Activated CD4-positive, alpha-beta T cell treated with anti-CD3 and anti-CD28 coated beads, Interleukin-10, Interleukin-2, amounts not matched to agents 100 ng/mL and 50 ng/mL, durations not matched to agents 16 hours and 8 hours (primary cell): Measurements from ENCODE around the gene KIT.

Experiments used
- DNase-seq: peaks from one replicate; pipeline ENCODE4 v3.0.0-alpha.2; 2020

The KIT gene

DNA sequence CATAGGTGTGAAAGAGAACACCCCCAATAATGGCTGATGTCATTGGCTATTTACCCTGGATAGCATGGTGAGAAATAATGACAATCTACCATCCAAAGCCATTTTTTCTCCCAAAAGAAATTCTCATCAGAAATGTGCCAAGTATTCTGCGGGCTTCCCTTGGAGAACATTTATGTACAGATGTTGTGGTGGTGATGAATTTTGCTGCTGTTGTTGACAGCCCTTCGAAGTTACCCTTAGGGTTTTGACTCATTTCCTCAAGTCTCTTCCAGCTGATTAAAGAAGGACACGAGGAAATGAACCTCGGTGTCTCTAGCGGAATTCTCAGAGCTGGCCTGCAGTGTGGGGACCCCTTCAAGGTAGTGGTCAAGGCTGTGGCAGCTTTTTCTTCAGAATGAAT is 3.4 kb downstream of the KIT start:
- DNase-seq: no peak

DNA sequence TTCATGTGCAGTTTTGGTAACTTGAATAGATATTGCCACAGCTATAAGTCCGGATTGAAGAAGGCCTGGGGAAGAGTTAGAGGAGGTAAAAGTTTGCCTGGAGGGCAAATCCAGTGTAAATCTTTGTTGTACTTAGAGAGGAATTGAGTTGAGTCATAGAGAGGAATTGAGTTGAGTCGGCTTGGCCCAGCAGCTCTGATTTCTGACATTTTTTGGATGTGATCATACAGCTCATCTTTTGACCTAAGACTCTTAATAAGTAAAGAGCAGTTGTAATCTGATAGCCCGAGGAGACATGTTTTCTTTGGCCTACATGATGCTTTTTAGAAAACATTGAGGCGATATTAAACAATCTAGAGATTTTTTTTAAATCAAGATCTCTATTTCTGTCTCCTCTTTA is 3.9 kb downstream of the KIT start:
- no peak for DNase-seq

DNA sequence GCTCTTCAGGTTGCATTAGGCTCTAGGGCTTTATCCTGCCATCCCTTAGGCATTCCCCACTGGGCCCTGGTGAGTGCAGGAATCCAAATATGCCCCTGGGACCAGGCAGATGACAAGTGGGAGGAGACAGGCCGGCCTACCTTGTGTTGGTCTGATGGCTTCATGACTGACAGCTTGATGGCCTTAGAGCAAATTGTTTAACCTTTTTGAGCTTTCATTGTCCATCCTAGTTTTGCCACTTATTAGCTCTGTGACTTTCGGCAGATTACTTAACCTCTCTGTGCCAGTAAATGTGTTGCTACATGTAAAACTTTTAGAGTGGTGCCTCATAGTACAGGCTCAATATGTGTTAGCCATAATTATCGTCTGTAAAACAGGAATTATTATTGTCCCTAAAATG is 4.4 kb downstream of the KIT start:
- no peak for DNase-seq

DNA sequence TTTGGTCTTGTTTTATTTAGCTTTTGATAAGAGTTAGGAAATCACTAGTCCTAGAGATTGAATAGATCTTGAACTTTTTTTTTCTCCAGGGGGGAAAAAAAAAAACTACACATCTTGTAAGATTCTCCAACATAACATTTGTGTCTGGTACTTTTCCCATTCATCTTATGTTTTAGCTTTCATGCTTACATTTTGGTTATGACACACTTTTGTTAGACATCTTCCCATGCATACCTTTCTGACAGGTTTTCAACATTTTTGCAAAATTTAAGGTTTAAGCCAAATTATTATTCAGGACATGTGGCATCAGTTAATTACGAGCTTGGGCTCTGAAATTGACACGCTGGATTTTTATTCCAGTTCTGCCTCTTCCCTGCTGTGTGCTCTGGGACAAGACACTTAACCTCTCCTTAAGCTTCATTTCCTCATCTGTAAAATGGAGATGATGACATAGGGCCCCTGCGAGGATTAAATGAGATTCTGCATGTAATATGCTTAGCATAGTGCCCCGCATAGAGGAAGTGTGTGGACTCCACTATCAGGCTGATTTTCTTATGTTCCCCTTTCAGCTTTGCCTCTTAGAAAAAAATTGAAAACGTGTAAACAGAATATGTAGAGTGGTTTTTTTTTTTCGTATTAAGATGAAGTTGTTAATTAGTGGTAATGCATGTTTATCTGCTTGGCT is 5.3 kb downstream of the KIT start:
- DNase-seq: no peak

DNA sequence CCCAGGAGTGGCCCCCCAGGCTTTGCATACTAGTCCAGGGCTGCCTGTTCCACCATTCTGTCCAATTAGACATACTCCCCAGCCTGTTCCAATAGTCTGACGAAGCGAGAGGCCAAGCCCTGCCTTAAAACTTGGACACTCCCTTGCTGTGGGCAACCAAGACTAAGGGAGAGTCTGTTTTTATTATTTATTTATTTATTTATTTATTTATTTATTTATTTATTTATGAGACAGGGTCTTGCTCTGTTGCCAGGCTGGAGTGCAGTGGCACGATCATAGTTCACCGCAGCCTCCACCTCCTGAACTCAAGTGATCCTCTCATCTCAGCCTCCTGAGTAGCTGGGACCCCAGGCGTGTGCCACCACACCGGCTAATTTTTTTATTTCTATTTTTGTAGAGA is 6.6 kb downstream of the KIT start:
- no peak for DNase-seq

DNA sequence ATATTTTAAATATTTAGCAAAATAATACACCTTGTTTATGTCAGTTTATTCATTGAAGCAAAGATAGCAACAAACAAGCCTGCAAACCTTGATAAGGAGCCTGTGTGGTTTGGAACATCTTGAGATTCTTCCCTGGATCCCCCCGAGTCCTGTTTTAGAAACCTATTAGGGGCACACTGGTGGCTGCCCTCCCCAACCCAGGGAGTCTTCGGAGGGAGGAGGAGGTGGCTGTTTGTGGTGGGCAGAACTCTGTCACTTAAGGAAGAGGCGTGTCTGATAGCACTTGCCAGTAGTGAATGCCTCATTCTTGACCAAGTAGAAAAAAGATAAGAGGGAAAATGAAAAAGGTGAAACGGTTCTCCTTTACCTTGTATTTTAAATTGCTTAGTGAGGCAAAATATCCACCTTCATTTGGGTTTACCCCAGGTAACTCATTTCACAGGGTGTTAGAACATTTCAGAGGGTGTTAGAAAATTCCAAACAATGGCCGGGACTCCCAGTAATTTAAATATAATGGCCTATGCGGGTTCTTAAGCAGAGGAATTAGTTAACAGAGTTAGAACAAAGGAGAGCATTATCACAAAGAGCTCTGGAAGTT is 10.4 kb downstream of the KIT start:
- DNase-seq: no peak

DNA sequence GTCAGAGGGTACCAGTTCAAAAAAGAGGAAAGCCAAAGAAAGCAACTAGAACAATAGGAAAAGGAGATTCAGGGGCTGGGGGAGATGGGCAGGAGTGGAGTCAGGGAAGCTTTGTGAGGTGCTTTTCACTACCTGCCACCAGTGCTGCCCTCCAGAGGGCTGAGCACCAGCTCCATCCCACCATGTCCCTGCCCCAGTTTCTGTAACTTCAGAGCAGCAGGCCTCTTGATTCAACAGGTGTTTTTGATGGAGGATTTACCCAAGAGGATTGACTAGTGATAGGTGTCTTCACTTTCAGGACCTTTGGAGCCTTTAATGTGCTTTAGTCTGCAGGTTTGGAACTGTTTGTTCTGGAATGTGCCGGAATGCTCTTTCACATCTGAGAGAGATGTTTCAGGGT is 12.1 kb downstream of the KIT start:
- no peak for DNase-seq

DNA sequence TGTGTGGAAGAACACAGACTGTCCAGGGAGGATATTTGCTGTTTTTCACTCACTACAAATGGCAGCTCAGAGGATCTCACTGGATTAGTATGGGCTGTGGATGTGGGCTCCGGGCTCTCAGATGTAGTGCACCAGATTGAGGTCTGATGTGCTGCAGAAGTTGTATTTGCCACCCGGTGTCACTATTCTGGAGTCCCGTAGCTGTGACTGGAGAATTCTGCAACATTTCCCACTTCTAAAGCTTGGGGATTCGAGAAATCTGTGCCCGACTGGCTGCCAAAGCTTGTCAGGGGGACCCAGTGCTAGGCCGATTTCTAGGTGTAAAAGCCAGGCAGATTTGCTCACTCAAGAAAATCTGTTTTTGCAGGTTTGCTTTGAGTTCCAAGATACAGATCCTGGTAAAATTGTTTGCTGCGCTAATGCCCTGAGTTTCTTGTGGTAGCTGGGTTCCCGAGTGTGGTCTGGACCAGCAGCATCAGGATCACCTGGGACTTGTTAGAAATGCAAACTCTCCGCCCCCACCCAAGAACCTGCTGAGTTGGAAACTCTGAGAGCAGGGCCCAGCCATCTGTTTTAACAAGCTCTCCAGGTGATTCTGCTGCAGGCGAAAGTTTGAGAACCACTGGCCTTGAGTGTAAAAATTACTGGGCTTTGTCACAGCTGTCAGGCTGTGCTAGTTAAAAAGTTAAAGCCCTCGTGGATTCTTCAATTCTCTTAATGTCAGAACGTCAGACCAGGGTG is 18.1 kb downstream of the KIT start:
- no peak for DNase-seq

DNA sequence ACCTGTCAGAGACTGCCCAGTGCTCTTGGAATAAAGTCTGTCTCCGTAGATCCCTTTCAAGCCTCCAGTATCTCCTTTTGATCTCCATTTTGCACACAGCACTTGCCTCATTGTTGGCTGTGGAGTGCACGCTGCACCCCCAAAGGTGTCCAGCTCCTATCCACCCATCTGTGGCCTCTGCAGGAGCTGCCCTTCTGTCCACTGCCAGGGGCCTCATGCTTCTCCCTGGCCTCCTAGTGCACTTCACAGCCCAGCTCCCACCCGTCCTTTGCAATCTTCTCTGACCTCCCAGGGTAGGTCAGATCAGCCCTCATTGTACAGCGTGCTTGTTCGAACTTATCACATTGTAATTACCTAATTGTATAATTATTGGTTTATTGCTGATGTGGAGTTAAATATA is 18.9 kb downstream of the KIT start:
- DNase-seq: no peak

DNA sequence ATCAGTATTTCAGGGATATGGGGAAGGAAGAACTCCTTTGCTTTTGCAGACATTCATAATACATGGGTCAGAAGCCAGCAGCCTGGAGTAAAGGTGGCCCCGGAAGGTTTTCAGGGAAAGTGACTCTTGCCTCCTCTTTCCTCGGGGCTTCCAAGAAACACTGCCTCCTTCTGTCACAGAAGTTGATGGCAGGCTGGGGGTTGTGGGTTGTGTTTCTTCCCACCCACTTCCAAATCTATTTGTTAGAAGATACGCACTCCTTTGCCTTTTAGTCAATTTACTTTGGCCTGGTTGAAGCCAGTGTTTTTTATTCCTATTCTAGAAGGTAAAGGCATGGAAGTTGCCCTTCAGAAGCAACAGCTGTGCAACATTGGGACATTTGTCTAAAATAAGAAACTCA is 19.7 kb downstream of the KIT start:
- DNase-seq: no peak

DNA sequence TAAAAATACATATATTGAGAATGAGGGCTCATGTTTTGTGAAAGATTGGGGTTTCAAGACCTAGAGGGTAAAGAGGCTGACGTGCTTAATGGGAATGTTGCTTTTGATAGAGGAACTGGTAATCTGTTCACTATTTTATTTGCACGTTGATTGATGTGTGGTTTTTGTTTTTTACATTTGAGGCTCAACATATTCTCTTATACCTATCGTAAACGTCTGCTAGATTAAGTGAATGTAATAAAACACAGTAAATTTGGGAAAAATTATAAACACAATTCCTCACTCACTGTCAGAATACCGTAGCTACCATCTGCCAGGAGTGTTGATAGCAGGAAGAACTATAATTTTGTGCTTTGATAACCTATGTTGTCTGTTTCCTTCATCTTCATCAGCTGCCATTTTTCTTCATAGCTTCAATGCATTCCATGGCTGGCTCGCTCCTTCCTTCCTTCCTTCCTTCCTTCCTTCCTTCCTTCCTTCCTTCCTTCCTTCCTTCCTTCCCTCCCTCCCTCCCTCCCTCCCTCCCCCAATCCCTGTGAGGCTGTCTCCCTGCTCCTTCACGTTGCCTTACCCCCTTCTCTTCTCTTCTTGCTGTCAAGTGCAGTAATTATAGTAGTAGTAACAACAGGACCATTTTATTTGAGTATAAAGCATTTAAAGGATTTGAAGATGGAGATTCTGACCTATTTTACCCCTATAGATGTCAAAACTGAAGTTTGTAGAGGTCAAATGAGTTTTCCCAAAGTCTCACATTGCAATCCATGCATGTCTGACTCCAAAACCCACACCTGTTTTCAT is 20.3 kb downstream of the KIT start:
- DNase-seq: no peak

DNA sequence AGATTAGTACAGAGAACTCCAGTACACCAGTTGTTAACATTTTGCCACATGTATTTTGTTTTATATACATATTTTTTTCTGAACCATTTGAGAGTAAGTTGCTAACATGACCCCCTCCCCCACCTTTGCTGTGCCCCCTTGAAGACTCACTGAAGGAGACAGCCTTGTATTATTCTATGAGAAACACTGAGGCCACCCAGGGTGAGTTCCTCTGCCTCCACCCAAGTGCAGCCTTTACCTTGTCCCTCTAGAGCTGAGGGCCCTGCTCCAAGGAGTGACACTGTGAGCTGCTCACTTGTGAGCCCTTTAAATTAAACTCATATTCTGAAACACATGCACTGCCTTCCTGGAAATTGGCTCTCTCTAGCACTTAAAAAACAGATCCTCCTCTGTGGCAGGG is 21.1 kb downstream of the KIT start:
- DNase-seq: no peak

DNA sequence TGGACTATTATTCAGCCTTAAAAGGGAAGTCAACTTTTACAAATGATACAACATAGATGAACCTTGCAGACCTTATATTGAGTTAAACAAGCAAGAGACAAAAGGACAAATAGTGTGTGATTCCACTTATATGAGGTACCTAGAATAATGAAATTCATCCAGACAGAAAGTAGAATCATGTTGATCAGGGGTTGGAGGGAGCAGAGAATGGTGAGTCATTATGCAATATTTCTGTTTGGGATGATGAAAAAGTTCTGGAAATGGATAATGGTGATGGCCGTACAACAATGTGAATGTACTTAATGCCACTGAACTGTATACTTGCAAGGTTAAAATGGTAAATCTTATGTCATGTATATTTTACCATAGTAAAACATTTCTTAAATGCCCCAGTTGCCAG is 22.1 kb downstream of the KIT start:
- no peak for DNase-seq

DNA sequence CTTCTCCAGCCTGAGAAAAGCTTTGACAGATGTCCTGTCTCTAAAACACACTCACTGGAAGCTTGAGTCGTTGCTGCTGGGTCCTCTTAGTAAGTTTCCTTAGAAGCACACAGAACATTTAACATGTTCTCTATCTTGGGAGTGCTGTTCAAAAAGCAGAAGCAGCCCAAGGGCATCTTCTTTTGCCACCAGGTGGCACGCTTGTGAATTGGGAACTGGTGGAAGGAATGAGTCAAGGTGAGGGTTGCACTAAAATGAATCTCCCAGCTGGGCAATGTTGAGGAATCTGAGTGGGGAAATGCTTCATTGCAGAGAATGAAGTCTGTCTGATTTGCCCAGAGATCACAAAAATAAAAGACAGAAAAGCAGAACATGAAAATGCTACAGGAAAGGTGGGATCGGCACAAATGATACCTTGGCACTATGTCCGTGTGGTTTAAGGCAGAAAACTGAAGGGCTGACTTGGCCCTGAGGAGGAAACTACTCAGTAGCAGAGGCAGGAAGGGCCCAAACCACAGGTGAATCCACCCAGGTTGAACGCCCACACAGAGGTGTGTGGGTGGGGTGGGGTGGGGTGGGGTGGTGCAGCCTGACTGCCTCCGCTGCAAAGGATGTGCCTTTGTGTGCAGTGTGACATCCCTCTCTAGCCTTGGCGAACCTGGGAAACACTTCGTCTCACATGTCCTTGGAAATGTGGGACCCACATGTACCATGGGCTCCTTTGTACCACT is 26.0 kb downstream of the KIT start:
- DNase-seq: peak; percentile 47

DNA sequence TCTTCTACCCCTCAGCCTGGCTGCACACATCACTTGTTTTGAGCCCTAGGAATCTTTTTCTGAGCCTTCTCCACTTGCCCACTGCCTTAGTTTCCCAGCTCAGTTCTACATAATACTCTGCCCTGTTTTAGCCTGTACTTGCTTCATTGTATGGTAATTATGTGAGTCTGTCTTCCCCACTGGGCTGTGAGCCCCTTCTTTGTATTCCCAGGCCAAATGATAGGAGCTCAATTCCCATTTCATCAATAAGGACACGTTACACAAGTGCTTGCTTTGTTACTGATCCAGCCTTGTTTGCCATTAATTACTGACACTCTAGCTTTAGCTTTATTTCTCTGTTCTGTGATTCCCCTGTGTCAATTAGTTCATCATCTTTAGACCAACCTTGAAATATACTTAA is 28.1 kb downstream of the KIT start:
- DNase-seq: no peak

DNA sequence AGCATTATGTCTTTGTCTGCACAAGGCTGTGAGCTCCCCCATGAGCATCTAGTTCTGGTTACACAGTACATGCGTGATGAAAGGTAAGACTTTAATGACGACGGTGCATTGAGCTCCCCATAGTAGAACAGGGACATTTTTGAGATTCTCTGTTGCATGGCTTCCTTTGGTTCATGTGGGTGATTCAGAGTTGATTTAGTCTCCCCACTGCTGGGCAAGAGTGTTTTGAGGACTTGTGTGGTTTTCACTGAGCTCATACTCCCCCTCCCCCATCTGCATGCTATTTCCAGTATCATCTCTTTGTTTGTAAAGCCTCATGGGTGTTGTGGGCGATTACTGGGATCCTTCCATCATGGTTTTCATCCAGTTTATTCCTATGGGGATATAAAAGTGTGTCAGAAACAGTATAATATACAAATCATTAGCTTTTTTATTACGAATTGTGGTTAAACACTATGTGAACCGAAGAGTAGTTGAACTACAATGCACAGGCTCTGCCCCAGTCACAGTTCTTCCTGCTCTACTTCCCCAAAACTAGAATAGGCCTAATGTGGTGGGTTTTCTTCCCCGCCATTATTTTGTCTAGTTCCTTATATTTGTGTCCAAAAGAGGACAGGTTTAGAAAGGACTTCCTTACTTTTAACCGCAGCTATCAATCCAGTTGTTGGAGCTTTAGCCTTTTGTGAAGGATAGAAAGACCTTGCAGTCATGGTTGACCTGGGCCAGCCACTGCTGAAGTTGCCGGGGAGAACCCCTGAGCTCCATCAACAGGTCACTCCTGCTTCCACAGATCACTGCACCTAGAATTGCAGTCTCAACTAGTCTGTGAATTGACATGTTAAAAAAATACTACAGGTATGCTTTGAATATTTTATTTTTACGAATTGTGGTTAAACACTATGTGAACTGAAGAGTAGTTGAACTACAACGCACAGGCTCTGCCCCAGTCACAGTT is 30.4 kb downstream of the KIT start:
- no peak for DNase-seq

DNA sequence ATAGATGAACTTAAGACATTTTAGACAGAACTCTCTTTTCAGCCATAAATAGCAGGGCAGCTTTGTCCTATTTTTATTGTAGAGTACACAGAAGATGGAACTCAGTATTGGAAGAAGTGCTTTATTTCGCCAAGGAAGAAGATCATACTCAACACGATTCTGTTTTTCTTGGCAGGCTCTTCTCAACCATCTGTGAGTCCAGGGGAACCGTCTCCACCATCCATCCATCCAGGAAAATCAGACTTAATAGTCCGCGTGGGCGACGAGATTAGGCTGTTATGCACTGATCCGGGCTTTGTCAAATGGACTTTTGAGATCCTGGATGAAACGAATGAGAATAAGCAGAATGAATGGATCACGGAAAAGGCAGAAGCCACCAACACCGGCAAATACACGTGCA is 37.6 kb downstream of the KIT start:
- DNase-seq: no peak

DNA sequence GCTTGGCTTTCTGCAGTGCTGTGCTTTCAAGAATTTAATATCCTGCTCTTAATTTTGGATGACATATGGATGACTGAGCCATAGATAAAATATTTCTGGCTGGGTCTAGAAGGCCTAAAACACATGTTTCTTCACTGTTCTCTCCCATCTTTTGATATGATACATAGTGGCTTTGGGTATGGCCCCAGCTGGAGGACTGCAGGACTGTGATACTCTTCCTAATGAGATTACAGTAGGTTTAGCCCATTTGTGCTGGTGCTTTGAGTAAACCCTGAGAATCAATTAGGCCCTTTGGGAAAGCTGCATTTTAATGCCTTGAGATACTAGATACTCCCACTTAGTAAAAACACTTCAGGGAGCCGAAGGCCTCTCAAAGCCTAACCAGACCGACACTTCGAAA is 38.0 kb downstream of the KIT start:
- no peak for DNase-seq

DNA sequence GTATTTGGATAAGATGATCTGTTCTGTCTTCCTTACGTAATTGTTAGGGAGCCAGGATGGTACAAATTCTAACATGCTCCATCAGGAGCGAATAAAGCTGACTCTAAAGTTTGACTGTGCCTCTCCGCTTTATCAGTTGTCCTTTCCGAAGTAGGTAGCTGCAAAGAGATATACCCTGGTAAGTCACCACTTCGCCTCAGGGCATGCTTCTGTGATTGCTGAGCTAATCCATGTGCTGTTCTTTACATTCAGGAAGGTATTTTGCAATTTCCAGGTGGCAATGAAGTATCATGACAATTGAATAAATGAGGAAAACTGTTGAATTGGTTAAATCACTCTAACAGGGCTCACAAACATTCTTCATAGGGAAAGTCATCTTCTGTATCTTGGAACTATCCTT is 38.9 kb downstream of the KIT start:
- no peak for DNase-seq

DNA sequence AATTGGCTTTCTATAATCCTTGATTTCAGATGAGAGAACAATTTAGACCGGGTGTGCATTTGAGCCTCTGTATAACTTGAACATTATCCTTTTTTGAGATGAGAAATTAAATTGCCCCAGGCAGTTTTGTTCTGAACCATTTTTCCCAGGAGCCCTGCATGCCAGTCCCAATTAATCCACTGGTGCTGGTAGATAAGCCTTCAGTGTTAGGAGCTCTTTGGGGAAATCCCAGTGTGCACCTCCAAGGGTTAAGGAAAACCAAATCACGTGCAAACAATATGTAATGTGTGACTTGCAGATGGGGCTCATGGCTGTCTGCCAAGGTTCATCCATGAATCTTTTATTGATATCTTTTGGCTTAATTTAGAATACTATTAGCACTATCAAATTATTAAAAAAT is 43.2 kb downstream of the KIT start:
- DNase-seq: no peak

DNA sequence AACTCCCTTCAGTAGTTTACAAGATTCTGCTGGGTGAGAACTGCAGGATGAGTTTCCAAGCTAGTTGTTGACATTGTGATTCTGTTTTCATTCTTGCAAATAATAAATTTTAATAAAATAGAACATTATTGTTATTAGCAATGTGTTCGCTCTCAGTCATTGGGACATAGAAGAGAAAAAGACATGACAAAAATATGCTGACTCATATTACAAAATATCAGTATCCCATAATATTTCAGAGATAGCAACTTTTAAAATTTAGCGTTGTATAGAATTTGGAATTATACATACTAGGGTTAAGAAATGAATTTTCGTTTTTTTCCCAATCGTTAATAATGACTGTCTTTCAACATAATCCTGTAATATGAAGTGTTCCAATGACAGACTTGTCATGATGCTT is 45.4 kb downstream of the KIT start:
- no peak for DNase-seq

DNA sequence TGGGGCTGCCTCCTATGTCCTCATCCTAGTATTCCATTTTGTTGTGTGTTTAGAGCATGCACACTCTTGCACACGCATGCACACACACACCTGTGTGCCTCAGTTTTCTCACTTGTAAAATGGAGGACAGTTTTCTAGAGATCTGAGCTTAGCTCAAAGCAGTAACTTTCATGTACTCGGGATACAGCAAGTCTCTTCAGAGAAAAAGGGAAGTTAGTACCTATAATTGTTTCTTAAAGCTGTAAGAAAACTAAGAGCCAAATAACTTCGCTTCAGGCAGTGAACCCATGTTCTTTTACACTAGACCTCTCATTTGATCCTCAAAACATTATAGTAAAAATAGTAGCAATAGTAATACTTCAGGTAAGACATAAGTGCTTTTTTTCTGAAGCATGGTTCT is 49.6 kb downstream of the KIT start:
- no peak for DNase-seq
